ENCODE data around the gene CLEC17A.

Gene CLEC17A

GRCh38 chr19:14558370-14559066, 24.4 kb upstream of the CLEC17A start (continued):
- no peak for TF ChIP-seq ZNF24 (tag by site-specific recombination; IDR thresholded peaks at IDR 0.05)
- no peak for TF ChIP-seq ZNF692 (tag by site-specific recombination; IDR thresholded peaks at IDR 0.05)
- no peak for TF ChIP-seq ZNF76 (tag by site-specific recombination; IDR thresholded peaks at IDR 0.05; ENCODE audit: borderline replicate concordance, low read depth)
- TF ChIP-seq ZNF701 (tag by site-specific recombination; IDR thresholded peaks at IDR 0.05) = no peak
- 0 out of 2 replicates have a peak, but pooled peaks have one; percentile 26 for TF ChIP-seq ZNF223 (tag by site-specific recombination; IDR thresholded peaks at IDR 0.05)
- no peak for TF ChIP-seq ZNF341 (tag by site-specific recombination; IDR thresholded peaks at IDR 0.05; ENCODE audit: low read depth)
- no peak for TF ChIP-seq CTCF (tag by site-specific recombination; IDR thresholded peaks at IDR 0.05)
- TF ChIP-seq ELK4 (IDR thresholded peaks at IDR 0.05; ENCODE audit: borderline replicate concordance, low read depth, low read length) = no peak
- TF ChIP-seq ZBTB48 (tag by site-specific recombination; IDR thresholded peaks at IDR 0.05) = no peak
- TF ChIP-seq PATZ1 (tag by site-specific recombination; IDR thresholded peaks at IDR 0.05) = 0 out of 2 replicates have a peak, but pooled peaks have one; percentile 21
- TF ChIP-seq ZNF792 (tag by site-specific recombination; IDR thresholded peaks at IDR 0.05) = no peak
- no peak for TF ChIP-seq ZNF426 (tag by site-specific recombination; IDR thresholded peaks at IDR 0.05)
- no peak for TF ChIP-seq ZNF16 (tag by site-specific recombination; IDR thresholded peaks at IDR 0.05; ENCODE audit: low read depth)
- peak; percentile 67 for TF ChIP-seq ZIC2 (tag by site-specific recombination; IDR thresholded peaks at IDR 0.05)
- TF ChIP-seq ZNF600 (tag by site-specific recombination; IDR thresholded peaks at IDR 0.05) = peak; percentile 45; the same call in 1 of the 2 replicates
- no peak for TF ChIP-seq ZNF26 (tag by site-specific recombination; IDR thresholded peaks at IDR 0.05)
- no peak for TF ChIP-seq ZSCAN30 (tag by site-specific recombination; IDR thresholded peaks at IDR 0.05)
